Tibial artery (tissue), 4 donors: ENCODE measurements around the gene EEPD1.
A peak's percentile ranks its signal among the peaks of the same experiment; 100 is the strongest.

ENCODE experiments used
- DNase-seq, 2 donors: peaks; one replicate each; pipeline ENCODE4 v3.0.0-alpha.2; 2019
- H3K27ac ChIP-seq, 2 donors: fragments of 200-600 bp; sonication (generic) in 1 of 2; 1 replicate in 1 of 2; 2 replicates in 1 of 2; pipeline ENCODE4 v1.5.1; 2018 to 2019; ENCODE audit warnings: mild to moderate bottlenecking in 1 of 2
- H3K27me3 ChIP-seq, 2 donors: fragments of 200-600 bp; sonication (generic) in 1 of 2; one replicate each; pipeline versions ENCODE4 v1.5.1 to v1.6.0; 2016 to 2019
- H3K36me3 ChIP-seq, 3 donors: fragments of 200-600 bp; sonication (generic) in 2 of 3; one replicate each; pipeline ENCODE4 v1.5.1; 2016 to 2019; ENCODE audit warnings: mild to moderate bottlenecking in 2 of 3
- H3K4me1 ChIP-seq, 4 donors: fragments of 200-600 bp; sonication (generic) in 2 of 4; 1 replicate in 3 of 4; 2 replicates in 1 of 4; pipeline ENCODE4 v1.5.1; 2016 to 2019
- H3K4me3 ChIP-seq, 2 donors: fragments of 200-600 bp; sonication (generic) in 1 of 2; 1 replicate in 1 of 2; 2 replicates in 1 of 2; pipeline ENCODE4 v1.5.1; 2018 to 2019; ENCODE audit warnings: mild to moderate bottlenecking in 2 of 2
- H3K9me3 ChIP-seq, 3 donors: fragments of 200-600 bp; sonication (generic) in 1 of 3; one replicate each; pipeline ENCODE4 v1.5.1; 2016 to 2019
- intact Hi-C: fragments of 100-400 bp; cut with DNase I; formaldehyde crosslinking; loops from one replicate; pipeline ENCODE4 v1.15.0; 2023; ENCODE audit warnings: low total_unique reads
- TF ChIP-seq, protein P1 (sequence below), 2 experiments: fragments of 200-600 bp in 1 of 2; fragments of 450-650 bp in 1 of 2; IDR thresholded peaks; one replicate each; pipeline ENCODE4 v1.5.1; 2017 to 2019; ENCODE audit warnings: antibody characterized with exemption in 2 of 2, mild to moderate bottlenecking in 1 of 2, moderate library complexity in 1 of 2

EEPD1 gene

DNA sequence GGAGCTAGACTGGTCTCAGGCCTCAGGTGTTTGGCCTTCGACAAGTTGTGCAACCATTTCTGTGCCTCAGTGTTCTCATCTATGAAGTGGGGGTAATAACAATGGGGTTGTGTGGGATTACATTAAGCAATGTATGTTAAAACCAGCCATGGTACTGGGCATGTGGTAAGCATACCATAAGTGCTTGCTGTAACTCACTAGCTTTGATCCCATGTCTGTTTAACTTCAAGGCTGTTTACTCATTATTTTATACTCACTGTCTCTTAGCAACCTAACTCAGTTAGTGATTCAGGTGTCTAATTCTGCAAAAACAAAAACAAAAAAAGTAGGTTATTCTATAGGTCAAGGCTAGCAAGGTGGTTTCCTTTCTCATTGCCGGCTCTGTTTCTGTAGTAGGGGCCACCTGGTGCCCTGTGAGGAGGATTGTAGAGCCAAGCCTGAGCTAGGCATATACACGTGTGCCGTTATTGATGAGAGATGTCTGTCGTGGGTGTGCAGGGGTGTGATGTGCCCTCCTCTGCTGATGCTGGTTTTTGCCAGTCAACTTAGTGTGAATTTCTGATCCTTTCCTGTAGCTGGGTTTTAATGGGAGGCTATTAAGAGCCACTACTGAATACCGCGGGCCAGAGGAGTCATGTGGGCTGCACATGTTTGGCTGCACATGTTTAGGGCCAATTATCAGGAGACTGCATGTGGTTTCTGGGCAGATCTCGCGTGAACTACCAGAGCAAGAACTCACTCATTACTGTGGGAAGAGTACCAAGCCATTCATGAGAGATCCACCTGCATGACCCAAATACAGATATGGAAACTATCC, 56.2 kb downstream of the EEPD1 start:
- H3K4me3 ChIP-seq, result no peak overlapping the region
- TF ChIP-seq, protein P1, sequence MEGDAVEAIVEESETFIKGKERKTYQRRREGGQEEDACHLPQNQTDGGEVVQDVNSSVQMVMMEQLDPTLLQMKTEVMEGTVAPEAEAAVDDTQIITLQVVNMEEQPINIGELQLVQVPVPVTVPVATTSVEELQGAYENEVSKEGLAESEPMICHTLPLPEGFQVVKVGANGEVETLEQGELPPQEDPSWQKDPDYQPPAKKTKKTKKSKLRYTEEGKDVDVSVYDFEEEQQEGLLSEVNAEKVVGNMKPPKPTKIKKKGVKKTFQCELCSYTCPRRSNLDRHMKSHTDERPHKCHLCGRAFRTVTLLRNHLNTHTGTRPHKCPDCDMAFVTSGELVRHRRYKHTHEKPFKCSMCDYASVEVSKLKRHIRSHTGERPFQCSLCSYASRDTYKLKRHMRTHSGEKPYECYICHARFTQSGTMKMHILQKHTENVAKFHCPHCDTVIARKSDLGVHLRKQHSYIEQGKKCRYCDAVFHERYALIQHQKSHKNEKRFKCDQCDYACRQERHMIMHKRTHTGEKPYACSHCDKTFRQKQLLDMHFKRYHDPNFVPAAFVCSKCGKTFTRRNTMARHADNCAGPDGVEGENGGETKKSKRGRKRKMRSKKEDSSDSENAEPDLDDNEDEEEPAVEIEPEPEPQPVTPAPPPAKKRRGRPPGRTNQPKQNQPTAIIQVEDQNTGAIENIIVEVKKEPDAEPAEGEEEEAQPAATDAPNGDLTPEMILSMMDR (IDR thresholded peaks at IDR 0.05), result no peak
- intact Hi-C loops, result no loop called here
- no peak for DNase-seq
- H3K9me3 ChIP-seq, result no peaks in the 10 kb centered on the region
- peaks cover 0 to 64% (median 40%) of the 10 kb centered on the region in 4 donors for H3K4me1 ChIP-seq
- H3K27me3 ChIP-seq, result no peaks in the 10 kb centered on the region
- H3K36me3 ChIP-seq, result no peaks in the 10 kb centered on the region
- H3K27ac ChIP-seq, result peak overlapping the region; percentile 59 to 66

DNA sequence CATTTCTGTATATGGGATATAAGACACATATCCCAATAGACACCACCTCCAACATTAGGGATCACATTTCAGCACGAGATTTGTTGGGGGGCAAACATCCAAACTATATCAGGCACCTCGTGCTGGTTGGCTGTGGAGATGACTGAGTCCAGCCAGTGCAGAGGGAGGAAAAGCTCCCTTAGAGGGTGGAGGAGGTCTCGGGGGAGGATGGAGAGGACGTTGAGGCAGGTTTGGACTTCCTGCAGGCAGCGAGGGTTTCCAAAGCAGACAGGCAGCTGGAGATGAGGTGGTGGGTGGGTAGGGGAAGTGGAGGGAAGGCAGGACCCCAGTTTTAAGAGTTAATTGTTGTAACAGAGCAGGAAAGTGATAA, 56.7 kb downstream of the EEPD1 start:
- no peak for DNase-seq
- Histone ChIP-seq H3K4me1 (peaks cover 0 to 60% (median 37%) of the 10 kb centered on the region in 4 donors), H3K4me3 (no peak overlapping the region), H3K27ac (peak overlapping the region in 1 of 2 donors; percentile 19), H3K9me3 (no peaks in the 10 kb centered on the region), H3K27me3 (no peaks in the 10 kb centered on the region), H3K36me3 (no peaks in the 10 kb centered on the region)
- TF ChIP-seq, protein P1 (IDR thresholded peaks at IDR 0.05), result no peak
- intact Hi-C loops, result no loop called here

DNA sequence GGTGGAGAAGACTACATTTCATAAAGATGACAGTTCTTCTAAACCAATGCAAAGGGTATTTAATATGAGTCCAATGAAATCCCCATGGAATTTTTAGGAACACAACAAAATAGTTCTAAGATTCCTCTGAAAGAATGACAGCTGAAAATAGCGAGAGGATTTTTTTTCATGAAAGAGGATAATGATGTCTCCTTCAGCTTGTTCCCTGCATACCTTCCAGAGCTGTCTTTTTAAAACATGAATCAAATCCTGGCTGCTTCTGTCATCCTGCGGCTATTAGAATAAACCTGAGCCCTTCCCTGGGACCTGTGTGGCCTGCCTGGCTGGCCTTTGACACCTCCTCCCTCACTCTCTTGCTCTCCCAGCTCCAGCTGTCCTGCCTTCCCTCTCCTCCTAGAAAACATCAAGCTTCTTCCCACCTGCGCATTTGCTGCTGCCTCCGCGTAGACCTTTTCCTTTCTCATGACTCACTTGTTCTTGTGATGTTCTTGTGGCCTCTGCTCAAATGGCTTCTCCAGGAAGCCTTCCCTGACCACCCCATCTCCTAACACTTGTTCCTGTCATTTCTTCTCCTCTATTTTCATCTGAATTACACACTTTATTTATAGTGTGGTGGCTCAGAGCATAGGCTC, 57.4 kb downstream of the EEPD1 start:
- peaks cover 0 to 60% (median 35%) of the 10 kb centered on the region in 4 donors for H3K4me1 ChIP-seq

DNA sequence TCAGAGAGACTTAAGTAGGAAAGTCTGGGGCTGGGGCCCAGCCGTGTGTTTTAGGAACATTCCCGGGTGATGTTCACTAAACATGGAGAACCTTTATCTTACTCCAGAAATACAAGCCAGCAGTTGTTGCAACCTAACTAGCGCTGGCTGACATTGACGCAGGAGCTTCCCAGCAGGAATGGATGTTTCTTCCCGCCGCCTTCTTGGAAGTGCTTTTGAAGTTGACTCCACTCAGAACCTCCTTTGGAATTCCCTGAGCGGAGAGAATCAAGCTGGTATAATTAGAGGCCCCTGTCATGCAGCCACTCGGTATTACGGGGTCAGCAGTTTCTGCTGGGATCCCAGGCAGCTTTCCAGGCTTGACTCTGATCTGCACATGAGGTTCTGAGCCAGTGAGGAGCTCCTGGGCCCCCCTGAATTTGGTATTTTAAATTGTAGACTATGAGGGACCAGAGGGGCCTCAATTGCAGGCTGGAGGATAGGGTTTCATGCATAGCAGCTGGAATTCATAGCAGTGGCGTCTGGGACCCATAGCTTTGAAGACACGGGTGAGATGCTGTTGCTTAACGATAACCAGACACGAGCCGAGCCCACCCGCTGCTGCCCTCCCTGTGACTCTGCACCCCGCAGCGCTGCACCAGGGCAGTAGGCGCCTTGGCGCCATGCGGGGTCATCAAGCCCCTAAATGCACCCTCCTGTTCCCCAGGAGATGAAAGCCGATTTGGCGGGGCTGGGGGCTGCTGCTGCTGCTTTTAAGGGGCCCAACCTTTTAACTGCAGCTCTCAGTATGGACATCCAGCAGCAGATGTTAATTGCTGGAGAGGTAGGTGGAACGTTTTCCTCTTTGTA, 61.8 kb downstream of the EEPD1 start:
- intact Hi-C loops, result no loop called here
- Histone ChIP-seq H3K27me3 (no peaks in the 10 kb centered on the region), H3K36me3 (no peaks in the 10 kb centered on the region), H3K4me1 (peaks cover 0 to 44% (median 16%) of the 10 kb centered on the region in 4 donors), H3K27ac (no peak overlapping the region), H3K4me3 (no peak overlapping the region), H3K9me3 (no peaks in the 10 kb centered on the region)
- no peak for DNase-seq
- TF ChIP-seq, protein P1 (IDR thresholded peaks at IDR 0.05), result no peak

More for the DNA sequence above, 57.4 kb downstream of the EEPD1 start:
- Histone ChIP-seq H3K36me3 (no peaks in the 10 kb centered on the region), H3K9me3 (no peaks in the 10 kb centered on the region), H3K27me3 (no peaks in the 10 kb centered on the region), H3K27ac (peak overlapping the region in 1 of 2 donors; percentile 19), H3K4me3 (no peak overlapping the region)
- TF ChIP-seq, protein P1 (IDR thresholded peaks at IDR 0.05), result no peak
- intact Hi-C loops, result no loop called here
- no peak for DNase-seq

DNA sequence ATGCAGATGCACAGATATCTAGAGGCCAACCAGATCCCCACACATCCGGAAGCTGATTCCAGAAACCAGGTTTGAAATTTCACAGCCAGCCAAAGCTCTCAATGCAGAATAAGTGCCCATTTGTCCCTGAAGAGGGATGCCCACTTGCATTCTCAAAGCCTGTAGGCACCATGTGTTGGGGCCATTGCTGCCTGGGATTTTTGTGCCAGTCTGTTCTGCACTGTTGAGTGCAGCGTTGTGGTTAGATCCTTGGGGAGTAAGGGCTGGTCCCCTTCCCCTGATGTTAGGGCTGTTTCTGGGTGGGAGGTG, 62.4 kb downstream of the EEPD1 start:
- Histone ChIP-seq H3K9me3 (no peaks in the 10 kb centered on the region), H3K4me3 (no peak overlapping the region), H3K27me3 (no peaks in the 10 kb centered on the region), H3K4me1 (peaks cover 0 to 38% (median 12%) of the 10 kb centered on the region in 4 donors), H3K27ac (no peak overlapping the region), H3K36me3 (no peaks in the 10 kb centered on the region)
- DNase-seq, result no peak
- TF ChIP-seq, protein P1 (IDR thresholded peaks at IDR 0.05), result no peak
- intact Hi-C loops, result no loop called here
